Aorta (tissue), 5 donors: ENCODE results near the gene KRTAP10-10. TPM values are rescaled to one million over a fixed set of nuclear protein-coding genes. Genes with fewer than 3 reads are reported as not detected.

ENCODE experiments used
- ATAC-seq: fragments of 200-7000 bp; cut with Tn5 transposase; one replicate; pipeline ENCODE4 v1.9.1; 2022; ENCODE audit warnings: moderate library complexity; ENCODE audit not compliant: low FRiP score
- DNase-seq, 2 donors: peaks; one replicate each; pipeline ENCODE4 v3.0.0-alpha.2; 2020
- H3K27ac ChIP-seq, 2 donors: one replicate each; pipeline ENCODE4 v1.5.1; 2013; ENCODE audit warnings: low read length in 2 of 2, mild to moderate bottlenecking in 2 of 2, moderate library complexity in 2 of 2, control low read depth in 1 of 2, inconsistent platforms in 1 of 2, low read depth in 1 of 2
- H3K27me3 ChIP-seq, 2 donors: one replicate each; pipeline ENCODE4 v1.6.1; 2013; ENCODE audit warnings: control low read depth in 1 of 2, low read length in 1 of 2, mild to moderate bottlenecking in 1 of 2, moderate library complexity in 1 of 2; ENCODE audit not compliant: insufficient read depth in 2 of 2, control insufficient read depth in 1 of 2
- H3K36me3 ChIP-seq, 2 donors: one replicate each; pipeline ENCODE4 v1.6.1; 2013; ENCODE audit warnings: control low read depth in 1 of 2, low read length in 1 of 2, mild to moderate bottlenecking in 1 of 2; ENCODE audit not compliant: insufficient read depth in 2 of 2, control insufficient read depth in 1 of 2
- H3K4me1 ChIP-seq, 2 donors: one replicate each; pipeline ENCODE4 v1.6.1; 2013; ENCODE audit warnings: low read length in 2 of 2, control low read depth in 1 of 2, mild to moderate bottlenecking in 1 of 2, moderate library complexity in 1 of 2; ENCODE audit not compliant: insufficient read depth in 2 of 2, control insufficient read depth in 1 of 2
- H3K4me3 ChIP-seq, 2 donors: one replicate each; pipeline ENCODE4 v1.5.1; 2013; ENCODE audit warnings: low read length in 2 of 2, control low read depth in 1 of 2, mild to moderate bottlenecking in 1 of 2
- H3K9me3 ChIP-seq: one replicate; pipeline ENCODE4 v1.6.1; 2013; ENCODE audit warnings: mild to moderate bottlenecking, low read length; ENCODE audit not compliant: control insufficient read depth
- WGBS, 2 donors: extraction: QIAGEN DNeasy Blood & Tissue Kit; methylation state at CpG; one replicate each; pipeline ENCODE4 v1.1.7; 2013; 5-methylcytosine and 5-hydroxymethylcytosine counted together
- intact Hi-C, 2 donors: fragments of 100-400 bp; cut with DNase I; formaldehyde crosslinking; loops; one replicate each; pipeline versions ENCODE4 v1.14.2 to v1.15.0; 2022
- polyA plus RNA-seq, 2 donors: library from polyadenylated mRNA; stranded (reverse); fragments of 200-250 nt; gene quantifications; one replicate each; pipeline ENCODE4 v1.2.3, GENCODE V29; 2013
- total RNA-seq, 2 donors: library from RNA; stranded (reverse); fragmentation: NEBNext Ultra II Directional; extraction: Animal tissue kit (Norgen Biotek cat#: 25700); gene quantifications; one replicate each; pipeline ENCODE4 v1.2.1, GENCODE V29; 2021
- donor health status: healthy with polysubstance abuse.
- donor health status: Bipolar disorder and iron deficiency.
- donor health status: DM: no; HTN: no; CAD: no.
- donor health status: DM: no; HTN: no; CAD: no.
- donor health status: DM: yes; HTN: yes; CAD: no.

The KRTAP10-10 gene
- total and polyA plus RNA-seq, 4 donors = not detected

DNA sequence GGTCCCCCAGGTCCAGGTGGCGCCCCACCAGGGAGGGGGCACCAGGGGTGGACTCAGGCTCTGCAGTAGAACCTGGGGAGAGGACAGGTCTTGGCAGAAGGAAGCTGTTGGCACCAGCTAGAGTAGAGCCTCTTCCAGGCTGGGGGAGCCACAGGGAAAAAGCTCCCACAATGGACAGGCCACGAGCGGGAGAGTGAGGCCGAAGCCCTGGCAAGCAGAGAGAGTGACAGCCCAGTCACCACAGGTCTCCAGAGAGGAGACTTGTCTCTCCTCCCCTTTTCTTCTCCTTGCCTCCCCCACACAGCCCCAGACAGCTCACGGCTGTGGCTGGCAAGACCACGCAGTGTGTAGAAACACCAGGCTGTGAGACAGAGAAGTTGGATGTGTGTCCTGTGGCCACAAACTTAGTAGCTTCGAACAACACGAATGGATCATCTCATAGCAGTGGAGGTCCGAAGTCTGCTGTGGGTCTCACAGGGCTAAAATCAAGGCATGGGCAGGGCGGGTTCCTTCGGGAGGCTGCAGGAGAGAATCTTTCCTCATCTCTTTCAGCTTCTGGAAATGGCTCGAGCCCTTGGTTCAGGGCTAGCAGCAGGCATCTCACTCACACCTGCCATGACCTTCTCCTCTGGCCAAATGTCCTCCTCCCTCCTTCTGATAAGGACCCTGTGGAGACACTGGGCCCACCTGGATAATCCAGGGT lies 14.0 kb downstream of the KRTAP10-10 start:
- Histone ChIP-seq H3K4me1 (no peaks in the 10 kb centered on the region), H3K36me3 (no peaks in the 10 kb centered on the region), H3K4me3 (no peak overlapping the region), H3K27ac (no peak overlapping the region), H3K9me3 (no peaks in the 10 kb centered on the region), H3K27me3 (no peaks in the 10 kb centered on the region)
- intact Hi-C loops = no loop called here
- 91 to 92% methylated on average over 12 of the region's 12 CpGs for whole genome bisulfite sequencing, 2 donors
- DNase-seq (peak in 1 of 2 donors; percentile 37), ATAC-seq (no peak)

DNA sequence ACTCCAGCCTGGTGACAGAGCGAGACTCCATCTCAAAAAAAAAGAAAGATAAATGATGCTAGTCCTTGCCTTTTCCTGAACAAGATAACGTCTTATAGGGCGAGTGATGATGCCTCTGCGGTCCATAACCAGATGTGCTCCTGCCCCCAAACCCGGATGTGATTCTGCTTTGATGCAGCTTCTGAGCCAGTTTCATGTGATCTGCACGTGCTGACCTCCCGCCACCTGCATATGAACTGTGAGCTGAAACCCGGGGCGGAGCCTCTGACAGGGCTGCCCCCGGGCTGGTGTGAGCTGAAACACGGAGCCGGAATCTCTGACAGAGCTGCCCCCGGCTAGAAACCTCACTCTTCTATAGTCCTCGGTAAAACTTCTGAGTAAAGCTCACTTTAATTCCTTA lies 16.0 kb downstream of the KRTAP10-10 start:
- H3K27ac ChIP-seq = no peak overlapping the region
- H3K36me3 ChIP-seq = no peaks in the 10 kb centered on the region
- H3K27me3 ChIP-seq = no peaks in the 10 kb centered on the region
- no peaks in the 10 kb centered on the region for H3K4me1 ChIP-seq
- WGBS, 2 donors = 73 to 84% methylated on average over 14 of the region's 14 CpGs
- no peaks in the 10 kb centered on the region for H3K9me3 ChIP-seq
- H3K4me3 ChIP-seq = no peak overlapping the region
- peak in 1 of 2 donors; percentile 9 for DNase-seq
- ATAC-seq = no peak
- intact Hi-C loops = no loop called here

DNA sequence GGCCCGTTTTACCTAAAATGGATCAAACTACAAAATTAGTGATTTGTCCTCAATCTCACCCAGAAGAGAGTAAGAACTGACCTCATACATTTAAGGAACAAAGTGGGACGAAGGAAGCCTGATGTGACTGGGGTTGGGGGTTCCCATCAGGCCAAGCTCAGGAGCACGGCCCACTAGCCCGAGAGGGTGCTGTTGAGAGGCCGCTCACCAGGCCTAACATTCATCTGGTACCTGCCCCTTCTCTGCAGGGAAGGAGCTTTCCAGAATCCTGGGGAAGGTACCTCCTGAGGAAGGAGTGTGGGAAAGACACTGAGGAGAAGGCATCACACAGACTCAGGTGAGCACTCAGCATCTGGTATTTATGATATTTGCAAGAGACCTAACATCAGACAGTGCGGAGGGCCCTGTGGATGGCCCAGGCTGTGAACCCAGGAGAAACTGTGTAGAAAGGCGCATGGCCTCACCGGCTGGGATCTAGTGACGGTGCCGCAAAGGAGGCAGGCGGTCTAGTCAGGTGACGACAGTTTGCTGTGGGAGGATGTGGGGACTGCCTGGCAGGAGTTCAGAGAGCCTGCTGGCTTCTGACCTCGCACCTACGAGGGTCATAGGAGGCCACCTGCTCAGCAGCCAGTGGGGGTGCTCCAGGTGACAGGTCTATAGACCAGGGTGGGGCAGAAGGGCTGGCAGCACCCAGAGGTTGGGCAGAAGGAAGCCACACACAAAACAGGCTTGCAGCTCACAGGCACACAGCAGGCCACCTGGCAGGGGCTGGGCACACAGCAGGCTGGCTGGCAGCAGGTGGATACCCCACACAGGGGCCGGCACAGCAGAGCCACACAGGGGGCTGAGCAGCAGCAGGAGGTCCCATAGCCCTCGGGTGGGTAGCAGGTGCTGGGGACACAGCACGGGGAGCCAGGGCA lies 16.8 kb downstream of the KRTAP10-10 start:
- DNase-seq (no peak), ATAC-seq (no peak)
- Histone ChIP-seq H3K27ac (no peak overlapping the region), H3K4me3 (no peak overlapping the region), H3K4me1 (no peaks in the 10 kb centered on the region), H3K9me3 (peaks cover under 1% of the 10 kb centered on the region), H3K27me3 (no peaks in the 10 kb centered on the region), H3K36me3 (no peaks in the 10 kb centered on the region)
- intact Hi-C loops = no loop called here
- 86 to 90% methylated on average over 17 of the region's 17 CpGs for WGBS, 2 donors

DNA sequence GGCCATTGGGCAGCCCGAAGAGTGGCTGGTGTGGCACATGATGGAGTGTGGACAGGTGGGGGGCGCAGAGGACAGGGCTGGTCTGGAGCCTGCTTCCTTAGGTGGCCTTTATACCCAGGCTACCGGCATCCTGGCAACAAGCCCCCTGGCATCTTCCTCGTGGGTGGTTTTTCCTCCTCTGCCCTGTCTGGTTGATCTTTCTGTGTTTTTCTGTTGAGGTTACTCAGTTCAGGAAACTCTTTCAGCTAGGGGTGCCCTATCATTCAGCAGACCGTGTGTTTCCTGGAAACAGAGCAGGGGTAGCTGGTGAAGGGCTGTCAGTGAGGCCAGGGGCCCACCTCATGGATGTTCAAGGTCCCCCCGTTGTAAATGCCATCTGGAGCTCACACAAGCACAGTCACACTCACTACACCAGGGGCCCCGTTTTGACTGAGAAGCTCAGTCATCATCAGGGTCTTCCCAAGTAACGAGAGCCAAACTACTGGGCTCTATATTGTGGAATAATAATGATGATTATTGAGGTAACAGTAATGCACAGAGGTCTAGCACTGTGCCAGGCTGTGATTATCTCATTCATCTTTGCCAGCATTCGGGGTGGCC lies 17.5 kb downstream of the KRTAP10-10 start, which contains the start of gene KRTAP12-4:
KRTAP12-4 (minus strand) TSS at position 84 of the 600 bp plus-strand sequence; CDS start at position 39, 45 bp downstream.
- Histone ChIP-seq H3K36me3 (no peaks in the 10 kb centered on the region), H3K9me3 (peaks cover 2% of the 10 kb centered on the region), H3K27me3 (no peaks in the 10 kb centered on the region), H3K27ac (no peak within 1 kb of the TSS), H3K4me3 (no peak within 1 kb of the TSS), H3K4me1 (no peaks in the 10 kb centered on the region)
- ATAC-seq (no peak), DNase-seq (no peak)
- 64 to 77% methylated on average over 9 of the region's 9 CpGs for WGBS, 2 donors
- intact Hi-C loops = no loop called here

DNA sequence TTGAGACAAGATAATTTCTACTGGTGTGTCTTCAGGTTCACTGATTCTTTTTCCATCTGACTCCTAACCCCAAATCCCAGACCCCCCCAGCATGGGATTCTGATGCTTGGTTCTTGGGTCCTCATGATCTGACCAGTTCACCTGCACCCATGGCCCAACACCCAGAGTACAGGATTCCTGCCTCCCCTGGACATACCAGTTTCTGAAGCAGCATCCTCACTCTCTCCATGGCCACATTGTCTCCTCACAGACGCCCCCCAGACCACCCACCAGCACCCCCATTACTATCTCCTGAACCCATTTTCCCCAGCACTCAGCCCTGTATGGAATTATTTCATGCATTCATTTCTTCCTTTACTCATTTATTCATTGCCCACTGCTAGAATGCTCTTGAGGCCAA lies 19.7 kb downstream of the KRTAP10-10 start:
- no peaks in the 10 kb centered on the region for H3K27me3 ChIP-seq
- no peak overlapping the region for H3K27ac ChIP-seq
- no peaks in the 10 kb centered on the region for H3K4me1 ChIP-seq
- ATAC-seq (no peak), DNase-seq (no peak)
- intact Hi-C loops = no loop called here
- no peak overlapping the region for H3K4me3 ChIP-seq
- peaks cover 2% of the 10 kb centered on the region for H3K9me3 ChIP-seq
- H3K36me3 ChIP-seq = no peaks in the 10 kb centered on the region
- 66 to 83% methylated on average over 1 of the region's 1 CpG for WGBS, 2 donors

DNA sequence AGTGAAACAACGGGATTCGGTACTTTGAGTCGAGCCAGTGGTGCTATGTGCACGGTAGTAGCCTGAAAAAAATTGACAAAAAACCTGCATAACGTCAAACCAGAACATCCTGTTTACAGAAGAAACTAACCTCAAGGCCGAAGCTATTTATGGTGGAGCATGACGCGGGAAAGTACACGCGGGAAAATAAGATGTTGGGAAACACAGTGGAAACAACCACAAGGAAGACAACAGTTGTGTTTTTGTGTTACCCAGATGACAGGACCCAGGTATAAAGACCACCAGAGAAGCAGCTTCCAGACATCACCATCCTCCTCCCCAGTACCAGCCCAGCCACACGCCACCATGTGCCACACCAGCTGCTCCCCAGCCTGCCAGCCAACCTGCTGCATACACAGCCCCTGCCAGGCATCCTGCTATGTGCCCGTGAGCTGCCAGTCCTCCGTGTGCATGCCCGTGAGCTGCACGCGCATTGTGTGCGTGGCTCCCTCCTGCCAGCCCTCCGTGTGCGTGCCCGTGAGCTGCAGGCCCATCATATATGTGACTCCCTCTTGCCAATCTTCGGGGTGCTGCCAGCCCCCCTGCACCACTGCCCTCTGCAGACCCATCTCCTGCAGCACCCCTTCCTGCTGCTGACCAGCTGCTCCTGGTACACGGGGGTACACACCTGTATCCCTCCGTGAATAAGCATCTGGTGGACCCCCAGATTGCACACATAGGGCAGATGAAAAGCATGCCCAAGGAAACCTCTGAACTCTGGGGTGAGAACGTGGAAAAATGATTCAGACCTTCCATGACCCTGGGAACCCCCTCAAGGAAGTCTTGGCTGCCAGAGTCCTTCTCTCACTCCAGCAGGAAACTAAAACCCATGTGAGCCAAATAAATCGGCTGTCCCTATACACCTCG lies 20.7 kb downstream of the KRTAP10-10 start, which contains the start of gene KRTAP12-3:
KRTAP12-3 (plus strand) TSS at position 298 of the 906 bp plus-strand sequence; CDS start at position 346, 48 bp downstream.
- WGBS, 2 donors = 74 to 81% methylated on average over 26 of the region's 26 CpGs
- no peak for ATAC-seq
- Histone ChIP-seq H3K27ac (no peak within 1 kb of the TSS), H3K4me1 (no peaks in the 10 kb centered on the region), H3K36me3 (no peaks in the 10 kb centered on the region), H3K9me3 (peaks cover 2% of the 10 kb centered on the region), H3K4me3 (no peak within 1 kb of the TSS), H3K27me3 (no peaks in the 10 kb centered on the region)
- DNase-seq = peak in 1 of 2 donors; percentile 4
- intact Hi-C loops = no loop called here

DNA sequence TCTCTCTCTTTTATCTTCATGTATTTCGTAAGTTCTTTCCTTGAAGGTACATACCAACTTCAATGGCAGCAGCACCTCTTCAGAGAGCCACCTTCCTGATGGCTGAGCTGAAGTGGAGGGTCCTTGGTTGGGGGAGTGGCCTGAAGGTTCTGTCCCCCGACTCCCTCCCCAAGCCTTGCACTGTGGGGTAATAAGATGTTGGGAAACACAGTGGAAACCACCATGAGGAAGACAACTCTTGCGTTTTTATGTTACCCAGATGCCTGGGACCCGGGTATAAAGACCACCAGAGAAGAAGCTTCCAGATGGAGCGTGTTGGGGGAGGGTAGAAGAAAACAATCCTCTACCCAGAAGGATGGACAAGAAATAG lies 21.4 kb downstream of the KRTAP10-10 start:
- intact Hi-C loops = no loop called here
- DNase-seq = peak in 1 of 2 donors; percentile 3
- Histone ChIP-seq H3K4me3 (no peak overlapping the region), H3K9me3 (peaks cover 2% of the 10 kb centered on the region), H3K27me3 (no peaks in the 10 kb centered on the region), H3K36me3 (no peaks in the 10 kb centered on the region), H3K4me1 (no peaks in the 10 kb centered on the region), H3K27ac (no peak overlapping the region)
- WGBS, 2 donors = 77 to 81% methylated on average over 5 of the region's 5 CpGs
- no peak for ATAC-seq
